Sigmoid colon (tissue), 4 donors: ENCODE data around the gene CCDC71L.
"Not testable (repeated sequence)": the region's sequence is repeated elsewhere in the genome, so short reads cannot be mapped to it uniquely, and the experiment has no call there.

ENCODE experiments used
- CTCF ChIP-seq, 4 experiments: fragments of 450-650 bp in 3 of 4; fragments of 200-600 bp in 1 of 4; IDR thresholded peaks; one replicate each; pipeline ENCODE4 v1.5.1; 2016 to 2019; ENCODE audit warnings: antibody characterized with exemption in 4 of 4, mild to moderate bottlenecking in 3 of 4, moderate library complexity in 2 of 4
- EP300 ChIP-seq, 4 donors: sonication (generic); formaldehyde crosslinking; IDR thresholded peaks; one replicate each; pipeline ENCODE4 v1.6.1; 2017; ENCODE audit warnings: antibody characterized with exemption in 4 of 4
- POLR2A ChIP-seq, 2 donors: fragments of 450-650 bp; IDR thresholded peaks; one replicate each; pipeline ENCODE4 v1.6.1; 2016; ENCODE audit warnings: antibody characterized with exemption in 2 of 2, mild to moderate bottlenecking in 2 of 2, moderate library complexity in 2 of 2

GRCh38 chr7:106676506-106676905 lies 15.5 kb upstream of the CCDC71L start:
- not testable (repeated sequence) for TF ChIP-seq CTCF, POLR2A, EP300 (IDR thresholded peaks at IDR 0.05)
